Pons (tissue), 1 donor: Measurements from ENCODE around the gene IL7R.
"Not testable (repeated sequence)": the region's sequence is repeated elsewhere in the genome, so short reads cannot be mapped to it uniquely, and the experiment has no call there.

Experiments
- DNase-seq: peaks from one replicate; pipeline ENCODE4 v3.0.0-alpha.2; 2016; ENCODE audit warnings: low spot score

The IL7R gene

GRCh38 chr5:35876922-35877321 is 20.2 kb downstream of the IL7R start:
- no peak for DNase-seq

- DNase-seq = no peak
Measured at GRCh38 chr5:35877655-35878054, 21.0 kb downstream of the IL7R start.

GRCh38 chr5:35878079-35878478 is 21.4 kb downstream of the IL7R start:
- DNase-seq = no peak

DNA sequence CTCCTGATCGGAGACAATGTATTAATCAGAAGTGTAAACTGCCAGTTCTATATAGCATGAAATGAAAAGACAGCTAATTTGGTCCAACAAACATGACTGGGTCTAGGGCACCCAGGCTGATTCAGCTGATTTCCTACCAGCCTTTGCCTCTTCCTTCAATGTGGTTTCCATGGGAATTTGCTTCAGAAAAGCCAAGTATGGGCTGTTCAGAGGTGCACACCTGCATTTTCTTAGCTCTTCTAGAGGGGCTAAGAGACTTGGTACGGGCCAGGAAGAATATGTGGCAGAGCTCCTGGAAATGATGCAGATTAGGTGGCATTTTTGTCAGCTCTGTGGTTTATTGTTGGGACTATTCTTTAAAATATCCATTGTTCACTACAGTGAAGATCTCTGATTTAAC is 22.4 kb downstream of the IL7R start:
- no peak for DNase-seq

DNA sequence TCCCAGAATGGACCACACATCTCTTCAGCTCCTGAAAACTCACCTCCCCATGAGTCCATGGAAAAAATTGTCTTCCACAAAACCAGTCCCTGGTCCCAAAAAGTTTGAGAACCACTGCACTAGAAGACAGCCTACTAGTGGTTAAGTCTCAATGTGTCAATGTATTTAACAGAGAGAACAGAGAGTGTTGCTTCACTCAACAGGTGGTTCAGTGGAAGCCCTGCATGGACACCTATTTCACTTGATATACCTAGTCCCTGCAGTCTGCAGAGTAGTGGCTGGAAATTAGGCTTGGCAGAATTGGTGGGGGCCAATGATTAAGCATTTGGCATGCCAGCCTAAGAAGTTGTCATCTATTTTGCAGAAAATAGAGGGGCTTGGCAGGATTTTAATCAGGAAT is 23.0 kb downstream of the IL7R start:
- no peak for DNase-seq

DNA sequence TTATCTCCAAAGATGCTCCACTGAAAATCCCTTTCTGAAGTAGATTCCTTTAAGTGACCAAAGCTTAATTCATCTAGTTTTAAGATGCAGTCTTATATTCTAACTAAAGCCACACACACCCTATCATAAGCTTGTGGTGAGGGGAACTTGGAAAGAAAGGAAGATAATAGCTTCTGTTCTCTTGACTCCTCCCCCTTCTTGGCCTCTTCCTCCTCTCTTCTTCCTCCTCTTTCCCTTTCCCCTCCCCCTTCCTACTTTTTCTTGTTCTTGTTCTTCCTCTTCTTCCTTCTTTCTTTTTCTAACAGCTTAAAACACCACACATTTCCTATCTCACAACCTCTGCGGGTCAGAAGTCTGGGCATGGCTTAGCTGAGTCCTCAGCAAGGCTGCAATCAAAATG is 23.5 kb downstream of the IL7R start:
- no peak for DNase-seq

GRCh38 chr5:35881758-35882157 is 25.1 kb downstream of the IL7R start:
- DNase-seq = no peak

- DNase-seq = no peak
Measured at GRCh38 chr5:35884191-35884769, 27.6 kb downstream of the IL7R start.

GRCh38 chr5:35884773-35885172 is 28.1 kb downstream of the IL7R start:
- no peak for DNase-seq

DNA sequence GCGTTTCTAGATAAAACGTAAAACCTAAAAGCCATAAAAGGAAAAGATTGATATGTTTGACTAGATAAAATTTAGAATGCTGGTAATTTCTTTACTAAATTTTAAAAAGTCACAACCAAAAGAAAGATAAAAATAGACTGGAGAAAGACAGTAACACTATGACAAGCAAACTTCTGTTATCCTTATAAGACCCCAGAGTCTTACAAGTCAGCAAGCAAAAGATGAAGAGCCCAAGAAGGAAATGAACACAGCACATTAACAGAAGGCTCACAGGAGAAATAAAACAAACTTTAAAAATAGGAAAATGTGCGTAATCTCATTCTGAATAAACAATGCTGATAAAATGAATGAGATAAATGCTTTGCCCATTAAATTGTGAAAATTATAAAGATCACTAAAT is 29.7 kb downstream of the IL7R start:
- DNase-seq = no peak

DNA sequence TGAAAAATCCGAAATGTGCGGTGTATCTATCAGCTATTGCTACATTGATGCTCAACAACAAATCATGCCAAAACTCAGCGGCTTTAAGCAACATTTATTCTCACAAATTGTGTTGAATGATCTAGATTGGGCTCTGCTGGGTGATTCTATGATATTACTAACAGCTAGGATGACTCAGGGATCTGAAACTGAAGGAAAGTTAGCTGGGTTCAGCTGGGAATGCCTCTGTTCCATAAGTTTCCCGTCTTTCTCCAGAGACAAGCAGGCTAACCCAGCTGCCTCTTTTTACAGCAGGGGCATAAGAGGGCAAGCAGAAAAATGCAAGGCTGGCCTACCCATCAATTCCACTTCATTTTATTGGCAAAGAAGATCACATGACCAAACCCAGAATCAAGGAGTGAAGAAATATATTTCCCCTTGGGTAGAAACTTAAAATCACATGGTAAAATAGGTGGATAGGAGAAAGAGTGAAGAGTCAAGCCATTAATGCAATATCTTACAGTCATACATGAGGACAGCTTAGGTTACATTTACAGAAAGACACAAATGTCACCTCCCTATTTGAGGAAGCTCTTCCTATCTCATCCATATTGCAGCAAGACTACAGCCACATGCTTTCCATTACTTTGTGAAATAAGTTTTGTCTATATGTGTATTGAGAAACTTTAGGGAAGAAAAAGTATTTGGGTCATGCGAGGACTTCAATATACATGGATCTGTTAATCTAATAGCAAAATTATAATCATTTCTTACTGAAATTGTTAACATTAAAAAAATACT is 30.8 kb downstream of the IL7R start:
- no peak for DNase-seq

DNA sequence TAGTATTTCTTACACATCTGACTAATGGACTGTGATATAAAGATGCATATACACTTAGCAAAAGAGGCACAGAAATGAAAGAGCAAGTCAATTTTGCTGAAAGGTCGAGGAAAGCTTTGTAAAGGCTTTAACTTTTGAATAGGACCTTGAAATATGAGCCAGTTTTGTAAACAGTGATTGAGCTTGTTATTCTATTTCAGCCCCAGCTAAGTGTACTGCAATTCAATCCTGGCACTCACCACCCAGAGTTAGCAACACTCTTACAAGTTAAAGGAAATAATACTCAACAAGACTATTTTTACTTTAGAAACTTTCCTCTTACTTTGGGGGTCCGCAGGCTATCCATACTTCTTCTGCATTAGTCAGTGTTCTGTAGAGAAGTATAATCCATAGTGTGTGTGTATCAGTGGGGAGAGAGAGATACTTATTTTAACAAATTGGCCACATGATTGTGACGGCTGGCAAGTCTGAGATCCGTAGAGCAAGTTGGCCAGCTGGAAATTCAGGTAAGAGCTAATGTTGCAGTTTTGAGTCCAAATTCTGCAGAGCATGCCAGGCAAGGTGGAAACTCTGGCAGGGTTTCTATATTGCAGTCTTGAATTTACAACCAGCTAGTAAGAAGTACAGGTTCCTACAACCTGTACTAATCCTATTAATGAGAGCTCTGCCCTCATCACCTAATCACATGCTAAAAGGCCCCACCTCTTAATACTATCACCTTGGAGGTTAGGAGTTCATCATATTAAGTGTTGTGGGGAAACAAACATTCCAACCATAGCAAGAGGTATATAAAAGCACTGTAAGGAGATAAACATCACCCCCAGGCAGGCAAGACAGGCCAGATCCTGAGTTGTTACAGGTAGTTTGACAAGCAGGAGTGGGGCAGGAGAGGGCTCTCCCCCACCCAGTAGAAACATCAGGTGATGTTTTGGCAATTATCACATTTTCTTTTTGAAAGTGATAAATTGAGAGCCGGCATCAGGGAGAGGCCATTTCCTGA is 33.6 kb downstream of the IL7R start:
- DNase-seq = no peak

DNA sequence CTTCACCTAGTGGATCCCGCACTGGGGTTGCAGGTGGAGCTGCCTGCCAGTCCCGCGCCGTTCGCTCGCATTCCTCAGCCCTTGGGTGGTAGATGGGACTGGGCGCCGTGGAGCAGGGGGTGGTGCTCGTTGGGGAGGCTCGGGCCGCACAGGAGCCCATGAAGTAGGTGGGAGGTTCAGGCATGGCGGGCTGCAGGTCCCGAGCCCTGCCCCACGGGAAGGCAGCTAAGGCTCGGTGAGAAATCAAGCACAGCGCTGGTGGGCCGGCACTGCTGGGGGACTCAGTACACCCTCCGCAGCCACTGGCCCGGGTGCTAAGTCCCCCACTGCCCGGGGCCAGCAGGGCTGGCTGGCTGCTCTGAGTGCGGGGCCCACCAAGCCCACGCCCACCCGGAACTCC is 36.1 kb downstream of the IL7R start:
- not testable (repeated sequence) for DNase-seq

- no peak for DNase-seq
Measured at GRCh38 chr5:35894131-35894530, 37.4 kb downstream of the IL7R start.

DNA sequence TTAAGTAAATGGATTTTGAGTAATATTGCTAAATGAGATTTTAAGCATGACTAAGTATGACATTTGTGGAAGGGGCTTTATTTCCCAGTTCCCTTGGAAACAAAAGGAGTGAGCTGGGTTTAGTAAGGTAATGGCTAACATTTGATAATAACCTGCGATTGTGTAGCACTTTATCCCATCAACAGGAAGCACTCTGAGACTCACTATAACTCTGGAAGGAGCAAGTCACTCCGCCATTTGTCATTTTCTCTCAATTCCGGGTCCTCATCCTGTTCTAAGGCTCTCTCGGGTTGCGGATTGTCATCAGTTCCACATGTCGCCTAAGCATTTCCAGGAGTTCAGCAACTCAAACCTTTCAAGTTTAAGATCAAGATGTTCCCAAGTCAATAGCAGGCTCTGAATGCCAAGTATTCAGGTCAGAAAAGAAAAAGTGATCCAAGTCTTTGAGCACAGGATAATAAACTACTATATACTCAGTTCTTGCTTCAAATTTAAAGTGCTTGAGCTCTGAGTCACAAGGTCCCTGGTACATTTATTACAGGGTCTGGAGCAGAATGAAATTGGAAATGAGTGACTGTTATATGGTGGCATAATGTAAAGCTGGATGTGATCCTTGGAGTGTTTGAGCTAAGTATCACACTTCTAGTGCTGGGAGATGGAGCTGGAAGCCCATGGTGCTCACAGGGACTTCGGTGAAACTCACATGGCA is 42.4 kb downstream of the IL7R start:
- no peak for DNase-seq

- DNase-seq = no peak
Measured at GRCh38 chr5:35899800-35900199, 43.1 kb downstream of the IL7R start.

DNA sequence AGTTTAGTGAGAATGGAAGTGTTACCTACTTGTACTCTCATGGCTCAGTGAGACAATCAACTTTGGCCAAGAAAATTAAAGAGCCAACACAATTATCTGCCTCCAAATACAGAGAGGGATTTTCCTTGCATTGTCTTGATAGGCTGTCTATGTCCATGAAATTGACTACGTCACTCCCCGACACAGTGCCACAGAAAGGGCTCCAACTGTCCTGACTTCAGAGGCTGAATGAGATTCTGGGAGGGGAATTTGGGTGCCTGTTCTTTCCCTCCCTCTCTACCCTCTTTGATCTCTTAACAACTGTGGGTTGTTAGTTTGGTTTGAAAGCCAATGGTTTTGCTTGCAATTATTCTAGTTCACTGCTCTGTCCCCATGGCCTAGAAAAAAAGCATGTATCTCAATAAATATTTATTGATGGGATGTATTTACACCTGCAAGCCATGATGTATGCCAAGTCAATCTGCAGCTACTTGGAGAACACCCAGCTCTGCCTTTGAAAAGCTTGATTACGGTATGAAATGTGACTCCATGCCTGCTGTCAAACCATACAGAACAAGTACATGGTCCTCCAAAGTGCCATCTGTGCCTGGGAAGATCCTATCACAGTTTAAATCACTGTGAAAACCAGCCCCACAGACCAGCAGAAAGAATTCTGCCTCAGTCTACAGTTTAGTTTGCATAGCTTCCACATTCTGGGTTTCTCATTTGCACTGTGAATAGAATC is 44.4 kb downstream of the IL7R start:
- no peak for DNase-seq

GRCh38 chr5:35902046-35902672 is 45.5 kb downstream of the IL7R start:
- no peak for DNase-seq

GRCh38 chr5:35903631-35904203 is 47.0 kb downstream of the IL7R start:
- DNase-seq = no peak

DNA sequence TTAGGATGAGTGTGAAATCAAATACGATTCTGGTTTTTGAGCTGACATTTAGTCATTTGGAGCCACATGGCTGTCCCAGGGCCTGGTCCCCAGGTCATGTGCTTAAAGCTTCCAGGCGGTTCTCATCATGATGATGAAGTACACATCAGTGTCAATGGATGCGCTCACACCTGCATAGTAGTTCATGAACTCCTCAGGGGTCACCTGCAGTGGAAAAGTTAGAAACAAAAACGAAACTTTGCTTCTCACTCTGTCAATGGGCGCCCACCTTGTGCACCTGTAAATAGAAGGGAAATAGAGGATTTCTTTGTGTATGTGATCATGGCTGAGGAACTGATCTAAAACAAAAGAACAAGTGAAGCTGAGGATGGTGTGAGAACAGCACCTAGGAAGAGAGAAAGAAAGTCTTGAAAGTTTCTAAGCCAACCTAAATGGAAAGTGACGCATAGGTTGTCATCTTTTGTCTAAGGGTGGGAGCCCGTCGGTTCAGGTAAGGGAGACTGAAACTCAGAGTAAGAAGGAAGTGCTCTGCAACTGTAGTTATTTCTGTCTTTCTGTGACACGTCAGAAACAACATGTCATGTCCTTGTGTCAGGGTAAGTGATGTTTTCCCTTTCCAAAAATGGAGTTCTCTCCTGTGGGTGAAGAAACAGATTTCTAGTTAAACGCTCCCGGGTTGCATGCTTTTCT is 47.9 kb downstream of the IL7R start:
- no peak for DNase-seq
